ENCODE results near the gene MCHR1. TPM values are rescaled to one million over a fixed set of nuclear protein-coding genes. Genes with fewer than 3 reads are reported as not detected.

The MCHR1 gene
- polyA plus RNA-seq, 1 donor (not counting 4 experiments of a cell fraction or from before 2014, with no cell fraction given) = 0.12 TPM

- Histone ChIP-seq H3K9ac (ENCODE audit: control insufficient read depth, extremely low read depth, insufficient read depth, low read length) (no peak overlapping the region), H3K4me2 (ENCODE audit: control insufficient read depth, extremely low read depth, insufficient read depth, low read depth, low read length) (no peak overlapping the region), H2AFZ (ENCODE audit: control insufficient read depth, low read length) (no peak overlapping the region), H4K20me1 (ENCODE audit: control insufficient read depth, extremely low read depth, insufficient read depth, low read length) (no peaks in the 10 kb centered on the region), H3K27me3 (ENCODE audit: control insufficient read depth, extremely low read depth, insufficient read depth, low read length) (no peaks in the 10 kb centered on the region), H3K79me2 (ENCODE audit: control insufficient read depth, insufficient read depth, low read length) (no peaks in the 10 kb centered on the region), H3K9me3 (ENCODE audit: control insufficient read depth, low read depth, low read length) (no peaks in the 10 kb centered on the region), H3K9me1 (ENCODE audit: control insufficient read depth, extremely low read depth, insufficient read depth, low read length) (no peaks in the 10 kb centered on the region), H3K4me3 (ENCODE audit: control insufficient read depth in 2 of 3, extremely low read depth in 1 of 3, insufficient read depth in 2 of 3, low read depth in 1 of 3, low read length in 3 of 3) (no peak overlapping the region), H3K27ac (ENCODE audit: control insufficient read depth, insufficient read depth, low read length) (no peak overlapping the region), H3K4me1 (ENCODE audit: control insufficient read depth, extremely low read depth, insufficient read depth, low read length) (peaks cover 6% of the 10 kb centered on the region), H3K36me3 (ENCODE audit: control insufficient read depth in 2 of 2, extremely low read depth in 1 of 2, insufficient read depth in 2 of 2, low read length in 2 of 2) (no peaks in the 10 kb centered on the region)
- FAIRE-seq (no peak), DNase-seq (ENCODE audit: low read depth, low spot score) (no peak)
- dilution Hi-C loops (cut with MboI; ENCODE audit: extremely low pct_ligation_motif_present, low sequenced_read_pairs) = no loop called here
- no peak for TF ChIP-seq EZH2 (IDR thresholded peaks at IDR 0.05; ENCODE audit: low read length)
- TF ChIP-seq, protein P1, sequence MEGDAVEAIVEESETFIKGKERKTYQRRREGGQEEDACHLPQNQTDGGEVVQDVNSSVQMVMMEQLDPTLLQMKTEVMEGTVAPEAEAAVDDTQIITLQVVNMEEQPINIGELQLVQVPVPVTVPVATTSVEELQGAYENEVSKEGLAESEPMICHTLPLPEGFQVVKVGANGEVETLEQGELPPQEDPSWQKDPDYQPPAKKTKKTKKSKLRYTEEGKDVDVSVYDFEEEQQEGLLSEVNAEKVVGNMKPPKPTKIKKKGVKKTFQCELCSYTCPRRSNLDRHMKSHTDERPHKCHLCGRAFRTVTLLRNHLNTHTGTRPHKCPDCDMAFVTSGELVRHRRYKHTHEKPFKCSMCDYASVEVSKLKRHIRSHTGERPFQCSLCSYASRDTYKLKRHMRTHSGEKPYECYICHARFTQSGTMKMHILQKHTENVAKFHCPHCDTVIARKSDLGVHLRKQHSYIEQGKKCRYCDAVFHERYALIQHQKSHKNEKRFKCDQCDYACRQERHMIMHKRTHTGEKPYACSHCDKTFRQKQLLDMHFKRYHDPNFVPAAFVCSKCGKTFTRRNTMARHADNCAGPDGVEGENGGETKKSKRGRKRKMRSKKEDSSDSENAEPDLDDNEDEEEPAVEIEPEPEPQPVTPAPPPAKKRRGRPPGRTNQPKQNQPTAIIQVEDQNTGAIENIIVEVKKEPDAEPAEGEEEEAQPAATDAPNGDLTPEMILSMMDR (optimal IDR thresholded peaks at IDR 0.05 in 1 of 3, IDR thresholded peaks at IDR 0.05 in 1 of 3, conservative IDR thresholded peaks at IDR 0.05 in 1 of 3; ENCODE audit: extremely low read depth in 1 of 3, insufficient read depth in 2 of 3, low read length in 3 of 3) = no peak
Observed at GRCh38 chr22:40687706-40688105, 8.4 kb downstream of the MCHR1 start.

- DNase-seq (ENCODE audit: low read depth, low spot score) = no peak
- no peaks in the 10 kb centered on the region for H3K36me3 ChIP-seq (ENCODE audit: control insufficient read depth in 2 of 2, extremely low read depth in 1 of 2, insufficient read depth in 2 of 2, low read length in 2 of 2)
- H3K79me2 ChIP-seq (ENCODE audit: control insufficient read depth, insufficient read depth, low read length) = no peaks in the 10 kb centered on the region
- no peaks in the 10 kb centered on the region for H4K20me1 ChIP-seq (ENCODE audit: control insufficient read depth, extremely low read depth, insufficient read depth, low read length)
- no peak overlapping the region for H2AFZ ChIP-seq (ENCODE audit: control insufficient read depth, low read length)
- no peak for FAIRE-seq
- H3K27ac ChIP-seq (ENCODE audit: control insufficient read depth, insufficient read depth, low read length) = no peak overlapping the region
- dilution Hi-C loops (cut with MboI; ENCODE audit: extremely low pct_ligation_motif_present, low sequenced_read_pairs) = no loop called here
- no peak for TF ChIP-seq EZH2 (IDR thresholded peaks at IDR 0.05; ENCODE audit: low read length)
- TF ChIP-seq, protein P1 (optimal IDR thresholded peaks at IDR 0.05 in 1 of 3, IDR thresholded peaks at IDR 0.05 in 1 of 3, conservative IDR thresholded peaks at IDR 0.05 in 1 of 3; ENCODE audit: extremely low read depth in 1 of 3, insufficient read depth in 2 of 3, low read length in 3 of 3) = no peak
- peaks cover 2% of the 10 kb centered on the region for H3K4me1 ChIP-seq (ENCODE audit: control insufficient read depth, extremely low read depth, insufficient read depth, low read length)
- no peaks in the 10 kb centered on the region for H3K9me1 ChIP-seq (ENCODE audit: control insufficient read depth, extremely low read depth, insufficient read depth, low read length)
- no peaks in the 10 kb centered on the region for H3K27me3 ChIP-seq (ENCODE audit: control insufficient read depth, extremely low read depth, insufficient read depth, low read length)
- no peak overlapping the region for H3K4me3 ChIP-seq (ENCODE audit: control insufficient read depth in 2 of 3, extremely low read depth in 1 of 3, insufficient read depth in 2 of 3, low read depth in 1 of 3, low read length in 3 of 3)
- no peak overlapping the region for H3K9ac ChIP-seq (ENCODE audit: control insufficient read depth, extremely low read depth, insufficient read depth, low read length)
- no peak overlapping the region for H3K4me2 ChIP-seq (ENCODE audit: control insufficient read depth, extremely low read depth, insufficient read depth, low read depth, low read length)
- no peaks in the 10 kb centered on the region for H3K9me3 ChIP-seq (ENCODE audit: control insufficient read depth, low read depth, low read length)
Observed at GRCh38 chr22:40690370-40690769, 11.1 kb downstream of the MCHR1 start.

Measured in keratinocyte (primary cell).